G401.6 (cell line): ENCODE measurements around the gene LIPC.

ENCODE experiments used
- FAIRE-seq: peaks from 2 replicates; lab custom pipeline; 2012; peaks lifted over from hg19 to GRCh38; lab: Jason Lieb, UNC

Gene LIPC

DNA sequence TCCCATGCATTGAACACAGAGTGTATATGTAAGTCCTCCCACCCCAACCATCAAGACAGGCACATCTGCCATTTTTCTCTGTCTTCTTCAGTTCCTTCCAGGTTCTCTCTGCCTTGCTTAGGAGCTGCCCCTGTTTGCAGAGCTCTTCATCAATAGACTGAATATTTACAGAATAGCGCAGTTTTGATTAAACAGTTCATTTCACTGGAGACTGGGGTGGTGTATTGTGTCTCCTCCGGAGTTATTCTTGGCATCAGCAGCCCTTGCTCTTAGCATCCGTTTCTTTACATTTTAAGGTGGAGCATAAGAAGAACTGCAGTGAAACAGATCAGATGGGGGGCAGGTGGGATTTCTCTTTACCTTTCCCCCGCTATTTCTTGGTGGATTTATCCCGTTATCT, 87.7 kb downstream of the LIPC start:
- no peak for FAIRE-seq

DNA sequence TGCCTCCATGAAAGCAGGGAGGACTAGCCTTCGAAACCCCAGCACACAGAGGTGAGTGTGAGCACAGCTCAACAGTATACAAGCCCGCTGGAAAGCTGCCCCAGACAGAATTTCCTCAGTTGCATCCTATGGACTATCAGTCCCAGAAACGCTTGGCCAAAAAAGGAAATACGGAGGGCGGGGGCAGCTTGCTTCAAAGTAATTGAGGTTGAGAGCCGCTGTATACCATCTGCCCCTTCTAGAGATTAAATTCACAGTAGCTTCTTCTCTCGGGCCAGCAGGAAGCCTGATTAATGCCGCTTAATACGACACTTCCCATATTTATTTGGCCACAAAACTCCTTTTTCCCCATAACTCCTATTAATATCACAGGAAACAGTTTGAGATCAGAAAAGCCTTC, 88.7 kb downstream of the LIPC start:
- no peak for FAIRE-seq

DNA sequence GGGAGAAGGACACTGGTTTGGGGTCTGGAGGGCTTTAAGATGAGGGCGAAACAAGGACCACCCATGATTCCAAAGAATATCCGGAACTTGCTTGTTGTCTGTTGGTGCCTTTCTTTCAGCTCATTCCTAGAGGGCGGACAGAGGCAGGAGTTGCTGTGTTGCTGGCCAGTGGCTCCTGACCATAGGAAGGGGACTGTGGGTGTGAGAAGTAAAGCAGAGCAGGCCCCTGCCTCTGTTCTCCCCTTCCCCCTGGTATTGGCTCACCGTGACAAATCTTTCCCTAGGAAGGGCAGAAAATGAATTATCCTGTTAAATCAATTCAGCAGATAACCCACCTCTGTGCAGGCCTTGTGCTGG, 89.1 kb downstream of the LIPC start:
- FAIRE-seq, result no peak

DNA sequence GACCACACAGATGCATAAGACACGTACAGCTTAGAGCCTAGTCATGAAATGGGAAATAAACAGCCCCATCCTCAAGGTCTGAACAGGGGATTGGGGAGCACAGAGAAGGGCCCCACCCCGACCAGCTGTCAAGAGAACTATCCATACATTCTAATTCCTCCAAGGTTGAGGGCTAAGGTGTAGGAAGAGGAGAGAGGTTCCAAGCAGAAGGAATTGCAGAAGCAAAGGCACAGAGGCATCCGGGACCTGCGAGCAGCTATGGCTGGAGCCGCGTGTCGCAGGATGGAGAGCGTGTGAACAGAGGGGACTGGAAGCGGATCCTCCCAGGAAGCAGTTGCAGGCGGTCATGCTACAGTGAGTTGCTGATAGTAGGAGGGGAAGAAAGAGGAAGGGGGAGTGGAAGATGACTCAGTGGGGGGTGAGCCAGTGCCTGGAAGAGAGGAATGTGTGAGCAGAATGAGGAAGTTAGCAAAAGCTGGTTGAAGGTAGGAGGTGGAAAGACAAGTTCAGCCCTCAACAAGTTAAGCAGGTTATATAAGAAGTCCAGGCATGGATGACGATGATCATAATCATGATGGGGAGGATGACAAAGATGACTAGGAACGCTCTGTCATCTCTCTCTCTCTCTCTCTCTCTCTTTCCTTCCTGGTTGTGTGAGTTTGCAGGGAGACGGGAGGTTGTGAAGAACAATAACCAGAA, 89.7 kb downstream of the LIPC start:
- FAIRE-seq, result no peak

DNA sequence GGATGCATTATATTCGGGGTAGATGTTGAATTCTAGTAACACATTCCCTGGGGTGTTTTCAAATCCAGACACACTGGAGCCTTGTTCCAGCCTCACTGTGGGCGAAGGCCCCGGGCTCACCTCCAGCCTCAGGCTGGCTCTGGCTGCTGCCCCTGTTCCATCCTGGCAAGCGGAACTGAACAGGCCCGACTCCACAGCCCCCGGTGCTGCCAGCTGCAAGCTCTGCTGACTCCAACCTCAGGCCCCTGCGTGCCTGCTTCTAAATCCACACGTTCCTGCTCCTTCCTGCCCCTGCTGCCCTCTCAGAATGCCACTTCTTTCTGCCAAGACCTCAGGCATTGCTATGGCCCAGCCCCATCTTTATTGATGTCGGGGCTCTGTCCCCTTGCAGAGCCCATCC, 90.6 kb downstream of the LIPC start:
- no peak for FAIRE-seq

DNA sequence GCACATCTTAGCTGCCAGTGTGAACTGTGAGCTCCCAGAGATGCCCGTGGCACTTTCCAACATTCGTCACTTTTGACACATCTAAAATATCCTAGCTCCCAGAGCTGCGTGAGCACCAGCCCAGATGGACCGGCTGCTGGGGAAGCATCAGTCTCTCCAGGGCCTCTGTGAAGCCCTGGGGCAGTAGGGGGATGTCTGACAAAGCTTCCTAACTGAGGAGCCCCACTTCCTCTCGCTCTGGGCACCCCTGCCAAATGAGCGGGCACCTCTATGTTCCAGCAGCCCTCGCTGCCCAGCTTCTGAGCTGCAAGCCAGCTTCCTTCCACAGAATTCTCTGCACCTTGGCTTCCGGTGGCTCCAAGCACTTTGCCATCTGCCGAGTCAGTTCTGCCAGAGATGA, 91.1 kb downstream of the LIPC start:
- FAIRE-seq, result no peak

DNA sequence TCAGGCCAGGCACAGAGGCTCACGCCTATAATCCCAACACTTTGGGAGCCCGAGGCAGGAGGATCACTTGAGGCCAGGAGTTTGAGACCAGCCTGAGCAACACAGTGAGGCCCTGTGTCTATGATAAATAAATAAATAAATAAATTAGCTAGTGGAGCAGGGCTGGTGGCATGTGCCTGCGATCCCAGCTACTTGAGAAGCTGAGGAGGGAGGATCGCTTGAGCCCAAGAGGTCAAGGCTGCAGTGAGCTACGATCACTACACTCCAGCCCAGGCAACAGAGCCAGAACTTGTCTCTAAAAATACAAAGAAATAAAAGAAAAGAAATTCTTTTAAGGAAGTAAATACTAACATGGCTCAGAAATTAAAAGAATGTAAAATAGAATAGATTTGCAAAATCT, 91.8 kb downstream of the LIPC start:
- no peak for FAIRE-seq

DNA sequence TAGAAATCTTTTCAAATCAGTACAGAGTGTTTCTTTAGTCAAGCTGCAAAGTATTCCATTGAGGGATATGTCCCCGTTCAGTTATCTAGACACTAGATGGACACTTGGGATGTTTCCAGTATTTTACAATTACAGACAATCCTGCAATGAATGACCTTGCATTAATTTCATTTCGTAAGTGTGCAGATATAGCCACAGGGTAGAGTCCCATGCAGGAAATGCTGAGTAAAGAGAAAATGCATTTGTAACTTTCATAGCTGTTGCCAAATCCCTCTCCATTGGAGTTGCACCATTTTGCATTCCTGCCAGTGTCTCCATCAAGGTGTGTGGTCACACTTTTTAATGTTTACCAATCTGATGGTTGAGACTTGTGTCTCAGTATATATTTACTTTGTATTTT, 92.5 kb downstream of the LIPC start:
- FAIRE-seq, result no peak

DNA sequence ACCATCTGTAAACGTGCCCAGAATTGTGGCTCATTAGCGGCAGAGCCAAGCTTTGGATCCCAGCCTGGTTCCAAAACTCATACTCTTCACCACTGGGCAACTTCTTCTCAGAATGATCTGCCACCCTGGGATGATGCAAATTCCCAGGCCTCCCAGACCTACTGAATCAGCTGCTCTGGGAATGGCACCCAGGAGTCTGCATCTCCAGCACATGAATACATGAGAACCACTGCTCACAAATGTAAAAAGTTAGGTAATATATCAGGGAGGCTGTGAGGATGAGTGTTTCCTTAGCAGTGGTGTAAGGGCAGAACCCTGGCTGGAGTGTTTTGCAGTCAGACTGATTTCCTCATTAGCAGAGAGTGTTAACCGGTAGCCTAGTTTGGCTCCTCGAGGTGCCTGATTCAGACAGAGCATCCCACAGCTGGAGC, 94.2 kb downstream of the LIPC start:
- FAIRE-seq, result no peak

DNA sequence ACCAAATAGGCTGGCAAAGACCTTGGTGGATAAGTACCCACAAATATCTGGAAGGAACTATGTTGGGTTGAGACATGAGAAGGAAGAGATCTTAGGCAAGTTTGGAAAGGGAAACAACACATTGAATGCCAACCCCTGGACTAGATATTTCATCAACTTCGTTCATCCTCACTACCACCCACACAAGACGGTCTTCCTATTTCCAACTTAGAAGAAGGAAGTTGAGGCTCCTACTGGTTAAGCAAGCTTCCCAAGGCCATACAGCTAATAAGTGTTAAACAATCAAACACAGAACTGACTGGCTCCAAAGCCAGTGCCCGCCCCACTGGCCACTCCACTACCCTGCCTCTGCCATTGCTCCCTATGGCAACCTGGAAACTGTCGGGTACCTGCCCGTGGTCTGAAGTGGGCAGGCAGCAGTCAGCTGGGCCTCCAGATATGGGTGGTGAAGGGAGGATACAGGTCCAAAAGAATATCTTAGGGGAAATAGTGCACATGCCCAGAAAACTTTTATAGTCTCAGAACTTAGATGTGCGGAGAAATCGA, 94.9 kb downstream of the LIPC start:
- no peak for FAIRE-seq

DNA sequence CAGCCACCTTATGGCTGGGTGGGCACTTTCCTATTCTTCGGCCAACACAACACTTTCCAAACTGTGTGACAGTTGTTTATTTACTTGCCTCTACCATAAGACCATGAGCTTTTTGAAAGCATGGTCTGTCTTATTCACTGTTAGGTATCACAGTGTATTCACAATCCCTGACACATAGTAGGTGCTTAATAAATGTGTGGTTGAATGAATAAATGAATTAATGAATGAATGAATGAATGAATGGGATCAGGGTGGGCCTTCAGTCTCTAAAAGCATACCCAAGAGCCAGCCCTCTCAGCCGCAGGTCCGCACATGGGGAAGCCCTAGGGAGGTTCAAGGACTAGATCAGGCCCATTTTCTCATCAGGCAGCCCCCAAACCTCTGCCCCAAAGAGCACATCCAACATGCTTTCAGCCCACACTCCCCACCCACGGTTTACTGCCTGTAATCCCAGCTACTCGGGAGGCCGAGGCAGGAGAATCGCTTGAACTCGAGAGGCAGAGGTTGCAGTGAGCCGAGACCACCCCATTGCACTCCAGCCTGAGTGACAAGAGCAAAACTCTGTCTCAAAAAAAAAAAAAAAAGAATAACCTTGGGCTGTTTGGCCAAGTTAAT, 95.9 kb downstream of the LIPC start:
- no peak for FAIRE-seq

DNA sequence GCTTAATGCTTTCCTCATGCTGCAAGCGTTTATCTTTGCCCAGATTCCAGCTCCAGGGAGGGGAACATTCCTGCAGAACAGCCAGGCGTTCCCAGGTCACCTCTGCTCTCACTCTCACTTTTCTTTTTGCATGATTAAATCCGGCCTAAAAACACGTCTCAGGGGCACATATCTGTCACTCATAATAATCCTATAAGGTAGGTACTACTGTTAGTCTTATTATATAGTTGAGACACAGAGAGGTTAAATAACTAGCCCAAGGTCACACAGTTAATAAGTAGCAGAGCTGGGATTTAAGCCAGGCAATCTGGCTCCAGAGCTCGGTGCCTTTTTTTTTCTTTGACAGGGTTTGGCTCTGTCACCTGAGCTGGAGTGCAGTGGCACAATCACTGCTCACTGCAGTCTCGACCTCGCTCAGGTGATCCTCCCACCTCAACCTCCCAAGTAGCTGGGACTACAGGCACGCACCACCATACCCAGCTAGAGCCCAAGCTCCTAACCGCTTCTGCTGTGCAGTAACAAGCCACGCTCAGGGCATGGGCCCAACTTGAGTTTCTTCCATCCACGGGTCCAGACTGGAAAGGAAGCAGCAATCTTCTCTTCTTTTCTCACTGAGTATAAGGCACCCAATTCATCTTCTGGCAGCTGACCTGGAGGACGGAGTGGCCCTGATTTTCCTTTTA, 96.5 kb downstream of the LIPC start:
- no peak for FAIRE-seq

DNA sequence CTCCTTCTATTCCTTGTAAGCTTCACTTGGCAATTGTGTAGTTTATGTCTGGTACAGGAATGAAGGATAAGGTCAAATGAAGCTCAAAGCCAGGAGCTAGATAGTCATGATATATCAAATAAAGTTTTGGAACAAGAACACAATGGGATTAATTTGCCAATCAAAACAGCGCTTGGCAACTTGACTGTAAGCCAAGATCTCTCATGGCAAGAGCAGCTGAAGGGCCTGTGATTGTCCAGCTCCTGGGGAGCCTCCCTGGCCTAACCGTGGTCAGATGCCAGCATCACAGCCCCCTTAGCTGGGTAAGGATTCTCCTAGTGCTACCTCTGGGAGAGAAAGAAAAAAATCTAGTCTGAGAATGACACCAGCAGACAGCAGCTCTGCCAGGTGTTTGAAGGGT, 97.2 kb downstream of the LIPC start:
- no peak for FAIRE-seq

DNA sequence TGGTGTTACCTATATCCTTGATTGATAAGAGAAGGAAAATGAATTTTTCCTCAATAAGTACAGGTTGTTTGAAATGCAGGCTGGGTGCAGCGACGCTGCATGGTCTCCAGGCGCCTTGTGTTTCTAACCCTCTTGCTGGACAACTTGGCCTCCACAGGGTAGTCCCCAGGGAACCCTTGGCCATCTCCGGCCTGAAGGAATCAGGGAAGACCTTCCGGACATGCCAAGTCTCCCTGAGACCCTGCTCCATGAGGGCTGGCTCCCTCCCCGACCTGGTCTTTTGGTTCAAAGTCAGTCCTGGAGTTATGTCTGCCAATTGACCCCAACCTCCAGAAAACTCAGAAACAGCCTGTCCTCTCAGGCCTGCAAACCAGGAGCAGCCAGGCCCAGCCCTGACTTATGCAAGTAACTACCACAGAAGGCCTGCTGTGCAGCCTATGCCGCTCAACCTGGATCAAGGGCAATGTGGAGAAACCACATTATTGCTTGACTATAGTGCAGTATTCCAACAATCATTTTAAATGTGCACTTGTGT, 98.3 kb downstream of the LIPC start:
- FAIRE-seq, result no peak

DNA sequence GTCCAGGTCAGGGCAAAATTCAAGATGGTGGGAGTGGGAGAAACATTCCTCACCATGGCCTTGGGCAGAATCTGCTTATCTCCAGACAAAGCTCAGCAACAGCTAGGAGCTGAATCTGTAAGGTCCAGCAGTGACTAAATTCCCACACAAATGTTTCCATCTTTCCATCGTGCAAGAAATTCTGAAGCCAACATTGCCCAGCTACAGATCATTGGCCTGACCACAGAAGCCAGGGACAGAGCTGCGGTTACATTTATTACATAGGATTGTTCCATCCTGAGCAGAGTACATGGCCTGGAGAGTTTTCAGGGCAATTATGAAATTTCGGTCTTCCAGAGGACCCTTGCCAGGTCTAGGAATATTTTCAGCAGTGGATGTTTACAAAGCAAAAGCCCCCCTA, 100.3 kb downstream of the LIPC start:
- FAIRE-seq, result no peak

DNA sequence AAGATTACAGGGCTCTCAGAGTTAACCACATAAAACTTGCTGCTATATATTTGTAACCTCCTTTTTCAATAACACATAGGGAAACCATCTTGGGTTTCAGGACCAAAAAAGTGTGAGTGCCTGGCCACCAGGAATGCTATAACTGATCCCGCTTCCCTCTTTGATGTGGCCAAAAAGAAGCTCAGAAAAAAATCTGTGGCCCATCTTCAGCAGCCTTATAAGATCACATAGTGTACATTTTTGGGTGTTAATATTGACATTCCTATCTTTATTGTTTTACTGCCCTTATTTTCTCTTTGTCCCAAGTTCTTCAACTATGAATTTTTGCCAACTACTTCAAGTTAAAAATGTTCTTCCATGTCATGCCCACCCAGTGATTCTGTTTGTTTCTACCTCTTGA, 102.8 kb downstream of the LIPC start:
- no peak for FAIRE-seq

DNA sequence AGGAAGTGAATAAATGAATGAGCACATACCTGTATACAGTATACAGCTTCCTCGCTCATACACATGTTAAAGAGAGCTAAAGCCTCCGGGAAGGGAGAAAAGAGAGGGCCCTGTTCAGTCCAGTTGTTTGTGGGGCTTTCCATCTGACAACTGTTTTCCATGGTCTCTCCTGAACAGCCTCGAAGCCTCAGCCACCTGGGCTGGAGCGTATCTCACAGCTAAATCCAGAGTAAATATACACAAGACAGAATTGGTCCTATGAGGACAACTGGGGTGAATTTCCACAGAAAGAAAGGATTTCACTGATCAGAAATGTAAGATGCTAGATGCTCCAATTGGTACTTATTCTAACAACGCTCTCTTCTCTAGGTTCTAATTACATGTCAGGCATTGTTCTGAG, 103.5 kb downstream of the LIPC start:
- FAIRE-seq, result no peak

DNA sequence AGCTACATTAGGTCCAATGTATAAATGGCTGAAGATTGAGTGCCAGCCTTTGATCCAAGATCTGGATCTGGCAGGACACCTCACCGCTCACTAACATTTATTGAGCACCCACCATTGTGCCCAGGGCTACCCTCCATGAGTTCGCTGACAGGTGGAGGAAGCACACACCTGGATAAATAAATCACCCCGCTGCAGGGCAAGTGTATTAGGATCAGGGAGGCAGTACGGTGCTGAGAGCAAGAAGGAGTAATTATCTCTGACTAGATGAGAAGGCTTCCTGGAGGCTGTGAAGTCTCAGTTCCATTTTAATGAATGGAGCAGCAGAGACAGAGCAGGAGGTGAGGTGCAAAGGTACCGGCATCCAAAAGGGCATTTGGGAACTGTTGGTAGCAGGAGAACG, 104.1 kb downstream of the LIPC start:
- FAIRE-seq, result no peak

DNA sequence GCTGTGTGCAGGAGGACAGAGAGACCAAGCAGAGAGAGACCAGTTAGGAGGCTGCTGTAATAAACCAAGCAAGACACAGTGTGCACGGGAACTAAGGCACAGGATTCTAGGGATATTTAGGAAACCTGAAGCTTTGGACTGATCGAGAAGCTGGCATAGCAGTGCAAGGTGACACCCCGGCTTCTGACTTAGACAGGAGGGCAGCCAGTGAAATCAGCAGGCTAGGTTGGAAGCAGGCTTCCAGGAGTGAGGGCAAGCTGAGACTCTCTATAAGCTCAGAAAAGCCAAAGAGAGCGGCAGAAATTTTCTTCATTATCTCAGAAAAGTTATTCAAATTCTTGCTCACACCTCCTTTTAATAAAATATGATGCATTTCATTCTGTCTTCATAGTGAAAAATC, 104.6 kb downstream of the LIPC start:
- FAIRE-seq, result no peak

DNA sequence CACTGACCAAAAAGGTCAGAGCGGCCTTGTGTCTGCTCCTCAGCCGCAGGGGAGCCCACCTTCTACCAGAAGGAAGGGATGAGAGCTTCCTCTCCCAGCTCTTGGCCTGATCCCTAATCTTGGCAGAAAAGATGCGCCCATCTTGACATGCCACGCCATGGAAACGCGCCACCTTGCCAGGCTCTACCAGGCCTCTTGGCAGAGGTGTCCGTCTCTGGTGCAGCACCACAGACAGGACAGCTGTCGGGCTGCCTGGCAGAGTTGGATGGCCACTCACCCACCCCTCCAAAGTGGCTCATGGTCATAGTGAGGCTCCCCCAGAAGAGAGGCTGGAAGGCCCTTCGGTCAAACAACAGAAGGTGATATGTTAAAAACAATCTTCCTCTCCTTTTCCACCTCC, 105.2 kb downstream of the LIPC start:
- FAIRE-seq, result no peak

DNA sequence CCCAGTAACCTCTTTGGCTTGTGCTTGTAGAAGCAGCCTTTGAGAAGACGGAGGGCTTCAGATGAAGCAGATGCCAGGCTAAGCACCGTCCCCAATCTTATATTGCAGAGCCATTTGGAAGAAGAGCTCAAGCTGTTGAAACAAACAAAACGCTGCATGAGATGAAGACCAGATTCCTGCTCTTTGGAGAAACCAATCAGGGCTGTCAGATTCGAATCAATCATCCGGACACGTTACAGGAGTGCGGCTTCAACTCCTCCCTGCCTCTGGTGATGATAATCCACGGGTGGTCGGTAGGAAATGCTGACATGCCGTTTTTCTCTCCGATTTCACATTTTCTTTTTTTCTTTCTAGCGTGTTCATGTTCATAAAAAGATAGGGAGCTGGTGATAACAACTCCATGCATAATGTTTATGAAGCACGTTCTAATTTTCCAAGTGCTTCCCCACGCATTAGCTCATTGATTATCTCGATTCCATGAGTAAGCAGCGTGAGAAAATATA, 106.5 kb downstream of the LIPC start:
- no peak for FAIRE-seq

DNA sequence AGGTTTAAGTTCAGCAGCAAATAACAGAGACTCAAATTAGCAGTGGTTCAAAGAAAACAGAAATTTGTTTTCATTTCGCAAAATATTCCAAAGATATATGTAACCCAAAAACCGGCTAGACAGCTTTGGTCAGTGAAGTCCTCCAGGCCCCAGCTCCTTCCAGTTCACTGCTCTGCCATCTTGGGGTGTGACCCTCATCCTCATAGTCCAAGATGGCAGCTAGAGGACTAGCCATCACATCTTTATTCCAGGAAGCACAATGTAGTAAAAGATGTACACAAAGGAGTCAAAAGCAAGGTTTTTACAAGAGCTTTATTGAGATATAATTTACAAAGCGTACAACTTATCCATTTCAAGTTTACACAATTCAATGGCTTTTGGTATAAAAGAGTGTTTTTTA, 107.1 kb downstream of the LIPC start:
- no peak for FAIRE-seq

DNA sequence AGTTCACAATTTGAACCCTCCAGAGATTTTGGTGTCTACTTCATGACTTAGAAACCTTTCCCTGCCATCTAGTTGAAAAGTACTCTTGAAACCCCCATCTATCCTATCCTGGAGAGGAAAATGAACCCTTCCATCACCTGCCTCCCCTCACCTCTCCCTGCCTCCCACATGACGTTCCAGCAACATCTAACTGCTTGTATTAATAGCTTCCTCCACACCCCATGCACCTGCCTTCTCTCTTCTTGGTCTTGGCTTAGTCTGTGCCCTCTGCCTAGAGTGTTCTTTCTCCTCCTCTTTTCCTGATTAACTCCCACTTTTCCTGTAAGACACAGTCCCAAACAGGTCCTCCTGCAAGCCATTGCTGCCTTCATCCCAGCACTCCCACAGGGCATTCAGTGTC, 107.8 kb downstream of the LIPC start:
- no peak for FAIRE-seq
